Esophagus squamous epithelium (tissue), 4 donors: ENCODE data around the gene CYSLTR1.

Experiments used
- CTCF ChIP-seq, 6 experiments: fragments of 450-650 bp in 4 of 6; fragments of 200-600 bp in 2 of 6; sonication (generic) in 2 of 6; IDR thresholded peaks; one replicate each; pipeline ENCODE4 v1.5.1; 2016 to 2019; ENCODE audit warnings: antibody characterized with exemption in 6 of 6, mild to moderate bottlenecking in 4 of 6, moderate library complexity in 4 of 6
- POLR2A ChIP-seq, 4 donors: fragments of 450-650 bp; IDR thresholded peaks; one replicate each; pipeline ENCODE4 v1.6.1; 2017; ENCODE audit warnings: antibody characterized with exemption in 4 of 4, mild to moderate bottlenecking in 4 of 4, moderate library complexity in 3 of 4

- no peak for TF ChIP-seq POLR2A (IDR thresholded peaks at IDR 0.05)
- no peak for TF ChIP-seq CTCF (IDR thresholded peaks at IDR 0.05)
Observed at GRCh38 chrX:78330540-78330939, 3.1 kb upstream of the CYSLTR1 start.
